GM21576 (cell line): ENCODE results near the gene PHF10.
A peak's percentile ranks its signal among the peaks of the same experiment; 100 is the strongest.
"Not testable (repeated sequence)": the region's sequence is repeated elsewhere in the genome, so short reads cannot be mapped to it uniquely, and the experiment has no call there.

Experiments
- ATAC-seq: cut with Tn5 transposase; IDR thresholded peaks from one replicate; pipeline ENCODE4 v1.9.1; 2021; ENCODE audit warnings: mild to moderate bottlenecking, moderate library complexity; ENCODE audit not compliant: unreplicated experiment

The PHF10 gene

DNA sequence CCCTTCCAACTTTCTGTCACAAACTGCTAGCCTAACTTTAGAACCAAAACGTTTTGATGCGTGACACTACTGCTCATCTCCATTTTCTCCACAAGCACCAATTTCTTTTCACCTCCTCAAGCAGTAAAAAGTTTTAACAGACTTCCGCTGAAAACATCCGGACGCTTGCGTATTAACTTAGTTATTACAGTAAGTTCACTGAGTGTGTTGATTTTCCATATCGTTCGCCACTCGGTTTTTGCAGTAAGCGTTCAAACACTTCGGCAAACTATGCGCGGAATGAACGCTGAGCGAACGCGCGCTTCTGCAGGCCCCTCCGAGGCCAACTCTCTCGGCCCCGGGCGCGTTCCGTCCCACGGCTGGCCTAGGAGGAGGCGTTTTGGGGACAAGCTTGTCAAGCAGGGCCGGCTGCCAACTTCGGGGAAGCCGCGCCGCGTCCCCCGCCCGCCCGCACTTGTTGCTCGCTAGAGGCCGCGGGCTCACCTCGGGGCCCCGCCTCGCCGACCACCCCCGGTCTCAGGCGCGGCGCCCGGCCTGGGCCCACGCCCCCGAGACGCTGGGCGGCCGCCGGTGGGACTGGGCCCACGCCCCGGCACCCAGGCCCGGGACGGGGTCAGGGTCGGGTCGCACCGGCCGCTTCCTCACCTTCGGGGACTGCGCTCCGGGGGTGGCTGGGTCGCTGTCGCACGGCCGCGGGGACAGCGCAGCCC lies 945 bp downstream of the PHF10 start:
- ATAC-seq: peak; percentile 35

- peak; percentile 29 for ATAC-seq
Measured at GRCh38 chr6:169722362-169723199, 1.7 kb downstream of the PHF10 start.

DNA sequence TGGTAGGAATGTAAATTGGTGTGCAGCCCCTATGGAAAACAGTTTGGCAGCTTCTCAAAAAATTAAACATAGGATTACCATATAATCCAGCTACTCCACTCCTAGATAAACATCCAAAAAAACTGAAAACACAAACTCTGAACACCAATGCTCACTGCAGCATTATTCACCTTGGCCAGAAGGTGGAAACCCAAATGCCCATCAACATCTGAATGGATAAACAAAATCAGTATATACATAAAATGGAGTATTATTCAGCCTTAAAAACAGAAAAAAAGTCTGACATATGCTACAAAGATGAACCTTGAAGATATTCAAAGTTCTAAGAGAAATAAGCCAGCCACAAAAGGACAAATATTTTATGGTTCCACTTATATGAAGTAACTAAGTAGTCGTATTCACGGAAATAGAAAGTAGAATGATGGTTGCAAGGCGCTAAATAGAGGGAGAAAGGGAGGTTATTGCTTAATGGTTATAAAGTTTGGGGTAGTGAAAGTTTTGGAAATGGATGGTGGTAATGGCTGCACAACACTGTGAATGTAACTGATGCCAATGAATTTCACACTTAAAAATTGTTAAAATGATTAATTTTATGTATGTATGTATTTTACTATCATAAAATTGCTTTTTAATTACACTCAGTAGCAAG lies 4.0 kb downstream of the PHF10 start:
- ATAC-seq: no peak

DNA sequence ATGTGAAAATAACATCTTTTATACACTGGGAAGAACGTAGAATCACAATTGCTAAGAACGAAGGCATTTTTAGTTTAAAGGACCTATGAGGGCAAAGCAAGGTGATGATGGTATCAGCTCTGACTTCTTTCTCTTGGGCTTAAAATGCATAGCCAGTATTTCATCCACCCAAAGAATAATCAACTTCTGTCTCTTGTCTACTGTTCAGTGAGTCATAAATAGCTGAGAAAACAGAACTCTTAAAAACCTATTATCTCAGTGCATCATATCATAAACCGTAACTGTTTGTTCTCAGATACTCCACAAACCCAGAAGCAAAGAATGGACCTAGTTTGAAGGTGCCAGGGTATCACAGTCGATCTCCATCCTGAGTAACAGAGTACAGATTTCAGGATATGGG lies 5.2 kb downstream of the PHF10 start:
- no peak for ATAC-seq

DNA sequence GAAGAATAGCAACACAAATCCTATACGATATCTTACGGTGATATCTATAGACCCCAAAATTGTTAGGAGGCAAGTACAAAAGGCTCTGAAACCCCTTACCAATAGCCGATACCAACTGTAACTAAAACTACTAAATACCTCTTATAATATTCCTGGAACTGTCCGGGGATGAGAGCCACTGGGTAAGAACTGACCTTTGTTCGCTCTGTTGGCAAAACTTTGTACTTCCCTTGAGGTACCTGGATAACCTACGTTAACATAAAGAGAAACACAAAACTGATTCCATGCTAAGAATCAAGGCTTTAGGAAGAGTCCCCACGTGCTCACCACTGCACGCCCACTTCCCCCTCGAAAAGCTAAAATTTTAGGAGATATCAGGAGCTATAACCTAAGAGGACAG lies 9.7 kb downstream of the PHF10 start:
- ATAC-seq: no peak

DNA sequence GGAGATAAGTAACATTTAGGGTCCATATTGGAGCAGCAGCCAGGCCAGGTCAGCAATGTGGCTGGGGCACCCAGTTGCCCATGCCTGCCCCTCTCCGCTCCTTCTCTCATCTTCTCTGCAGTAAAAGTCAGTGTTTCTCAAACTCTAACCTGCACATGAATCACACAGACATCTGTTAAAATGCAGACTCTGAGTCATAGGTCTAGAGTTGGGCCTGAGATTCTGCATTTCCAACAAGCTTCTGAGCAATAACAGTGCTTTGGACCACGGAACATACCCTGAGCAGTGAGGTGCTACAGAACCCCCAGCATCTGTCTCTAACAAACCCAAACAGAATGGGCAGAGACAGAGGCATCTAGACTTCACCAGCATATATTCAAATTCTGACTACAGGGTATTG lies 10.1 kb downstream of the PHF10 start:
- ATAC-seq: no peak

- ATAC-seq: no peak
Measured at GRCh38 chr6:169710009-169710408, 14.3 kb downstream of the PHF10 start.

DNA sequence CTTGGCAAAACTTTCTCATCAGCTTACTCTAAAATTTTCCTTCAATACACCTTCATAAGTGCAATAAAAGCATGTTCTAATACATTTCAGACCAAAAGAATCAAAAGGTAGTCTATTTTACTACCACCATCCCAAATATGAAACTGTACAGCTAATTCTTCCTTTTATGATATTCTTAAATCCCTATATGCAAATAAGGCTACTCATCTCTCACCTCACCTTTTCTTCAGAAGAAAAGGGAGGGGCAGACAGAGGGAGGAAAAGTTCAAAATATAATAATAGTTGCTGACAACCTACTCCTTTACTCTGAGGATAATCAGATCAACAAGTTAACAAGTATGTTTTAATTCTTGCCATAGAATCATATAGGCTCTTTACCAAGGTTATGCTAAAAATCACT lies 15.0 kb downstream of the PHF10 start:
- peak; percentile 52 for ATAC-seq

DNA sequence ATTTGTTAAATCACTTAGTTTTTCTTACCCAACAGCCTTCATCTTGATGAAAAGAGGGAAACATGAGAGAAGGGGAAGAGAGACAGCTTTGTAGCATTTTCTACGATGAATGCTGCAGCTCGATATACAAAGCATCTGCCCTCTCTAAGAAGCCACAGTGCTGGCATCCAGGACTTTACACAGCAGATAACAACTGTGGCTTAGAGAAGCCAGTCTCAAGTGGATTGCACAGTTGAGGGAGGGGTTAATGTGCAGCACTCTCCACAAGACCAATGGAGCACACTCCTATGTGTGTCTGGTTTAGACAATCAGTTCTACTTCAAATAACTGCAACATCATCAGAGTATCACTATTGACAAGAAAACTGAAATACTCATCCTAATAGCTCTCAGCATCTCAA lies 16.5 kb downstream of the PHF10 start:
- ATAC-seq: no peak

- peak; percentile 8 for ATAC-seq
Measured at GRCh38 chr6:169702840-169703246, 21.5 kb downstream of the PHF10 start.

DNA sequence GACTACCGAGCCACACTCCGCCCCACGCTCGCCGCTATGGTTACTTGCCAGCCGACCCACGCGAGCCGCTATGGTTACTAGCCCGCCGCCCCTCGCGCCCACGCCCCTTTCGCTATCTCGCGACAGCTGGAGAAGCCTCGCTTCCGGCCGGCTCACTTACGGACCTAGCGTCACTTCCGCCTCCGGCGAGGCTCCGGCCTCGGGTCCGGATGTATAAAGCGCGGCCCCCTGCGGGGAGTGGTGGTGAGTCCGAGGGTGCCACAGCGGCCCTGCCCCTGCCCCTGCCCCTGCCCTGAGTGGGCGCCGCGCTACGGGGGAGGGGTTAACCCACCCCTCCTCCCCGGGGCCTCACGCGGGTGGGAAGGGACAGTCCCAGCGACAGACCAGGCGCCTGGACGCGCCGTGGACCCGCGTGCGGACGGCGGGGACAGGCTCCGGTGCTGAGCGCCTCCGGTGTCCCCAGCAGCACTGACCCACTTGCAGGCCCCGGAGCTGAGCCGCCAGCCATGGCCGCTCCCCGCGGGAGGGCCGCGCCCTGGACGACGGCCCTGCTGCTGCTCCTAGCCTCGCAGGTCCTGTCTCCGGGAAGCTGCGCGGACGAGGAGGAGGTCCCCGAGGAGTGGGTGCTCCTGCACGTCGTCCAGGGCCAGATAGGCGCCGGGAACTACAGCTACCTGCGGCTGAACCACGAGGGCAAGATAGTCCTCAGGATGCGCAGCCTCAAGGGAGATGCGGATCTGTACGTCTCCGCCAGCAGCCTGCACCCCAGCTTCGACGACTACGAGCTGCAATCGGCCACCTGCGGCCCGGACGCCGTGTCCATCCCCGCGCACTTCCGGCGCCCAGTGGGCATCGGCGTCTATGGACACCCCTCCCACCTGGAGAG lies 22.1 kb downstream of the PHF10 start, which contains the start of the genes C6orf120 and WDR27:
TSS of gene C6orf120 (plus strand) at position 173 of the 886 bp plus-strand sequence. CDS start at position 507, 334 bp downstream.
TSS of gene WDR27 (minus strand) at position 76 of the 886 bp plus-strand sequence. CDS start 13,024 bp downstream, outside the sequence.
- peak; percentile 92 for ATAC-seq

DNA sequence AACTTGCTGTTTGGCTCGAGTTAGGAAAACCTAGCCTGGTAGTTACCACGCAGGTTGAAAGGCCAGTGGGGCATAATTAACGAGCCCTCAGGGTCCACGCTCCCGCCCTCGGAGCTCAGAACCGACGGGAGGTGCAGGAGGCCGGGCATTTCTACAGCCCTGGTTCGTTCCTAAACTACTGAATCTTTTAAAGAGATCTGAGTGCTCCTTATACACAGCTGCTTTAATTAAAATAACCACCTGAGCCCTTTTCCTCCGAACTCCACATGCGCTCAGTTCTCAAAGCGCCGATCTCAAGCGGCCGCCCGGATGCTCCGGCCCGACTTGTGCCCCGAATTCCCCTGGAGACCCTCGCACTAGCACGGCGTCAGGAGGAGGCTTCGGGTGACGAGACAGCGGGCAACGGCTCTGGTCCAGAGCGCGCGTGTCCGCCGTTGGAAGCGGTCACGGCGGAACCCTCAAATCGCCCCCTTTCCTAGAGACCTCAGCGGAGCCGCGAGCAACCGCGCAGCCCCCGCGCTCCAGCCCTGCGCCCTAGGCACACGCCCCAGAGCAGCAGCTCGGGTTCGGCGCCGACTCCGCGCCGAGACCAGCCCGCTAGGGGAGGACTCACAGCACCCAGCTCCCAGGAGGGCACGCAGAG lies 22.9 kb downstream of the PHF10 start:
- ATAC-seq: peak; percentile 6

- ATAC-seq: no peak
Measured at GRCh38 chr6:169700296-169700695, 24.0 kb downstream of the PHF10 start.

GRCh38 chr6:169697115-169697514 lies 27.2 kb downstream of the PHF10 start:
- ATAC-seq: not testable (repeated sequence)

- no peak for ATAC-seq
Measured at GRCh38 chr6:169695131-169695530, 29.2 kb downstream of the PHF10 start.

- no peak for ATAC-seq
Measured at GRCh38 chr6:169692516-169692915, 31.8 kb downstream of the PHF10 start.

GRCh38 chr6:169691260-169691659 lies 33.0 kb downstream of the PHF10 start:
- no peak for ATAC-seq

- no peak for ATAC-seq
Measured at GRCh38 chr6:169689287-169689686, 35.0 kb downstream of the PHF10 start.

GRCh38 chr6:169685860-169686259 lies 38.4 kb downstream of the PHF10 start:
- ATAC-seq: no peak

DNA sequence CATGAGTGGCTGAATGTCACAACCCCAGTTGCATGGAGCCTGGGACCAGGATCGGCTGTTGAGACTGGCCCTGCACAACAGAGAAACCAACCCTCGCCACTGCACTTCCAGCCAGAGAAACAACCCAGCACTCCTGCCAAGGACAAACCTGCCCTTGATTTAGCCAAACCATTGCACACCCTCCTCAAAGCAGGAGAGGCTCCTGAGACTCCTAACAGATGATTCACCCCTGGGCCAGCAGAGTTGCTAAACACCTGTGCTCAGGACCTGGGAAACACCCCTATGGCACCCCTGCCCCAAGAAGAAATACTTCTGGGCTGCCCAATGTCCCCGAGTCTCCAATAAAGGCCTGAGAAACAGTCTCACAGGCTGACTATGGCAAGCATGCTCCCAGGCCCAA lies 40.2 kb downstream of the PHF10 start:
- no peak for ATAC-seq
